Thyroid gland (tissue), 4 donors: ENCODE results near the gene DOLPP1. TPM values are rescaled to one million over a fixed set of nuclear protein-coding genes. Genes with fewer than 3 reads are reported as not detected.

ENCODE experiments used
- DNase-seq, 2 donors: peaks; one replicate each; pipeline ENCODE4 v3.0.0-alpha.2; 2019
- H3K27ac ChIP-seq, 3 donors: fragments of 200-600 bp; sonication (generic); 1 replicate in 2 of 3; 2 replicates in 1 of 3; pipeline ENCODE4 v1.5.1; 2016 to 2019; ENCODE audit warnings: mild to moderate bottlenecking in 1 of 3, moderate library complexity in 1 of 3
- H3K27me3 ChIP-seq: fragments of 200-600 bp; sonication (generic); one replicate; pipeline ENCODE4 v1.5.1; 2019
- H3K36me3 ChIP-seq, 2 donors: fragments of 200-600 bp; sonication (generic); one replicate each; pipeline ENCODE4 v1.5.1; 2016 to 2019
- H3K4me1 ChIP-seq, 2 donors: fragments of 200-600 bp; sonication (generic); one replicate each; pipeline ENCODE4 v1.5.1; 2017 to 2019
- H3K4me3 ChIP-seq, 3 donors: fragments of 200-600 bp; sonication (generic); replicated peaks in 1 of 3; 1 replicate in 2 of 3; 2 replicates in 1 of 3; pipeline ENCODE4 v1.5.1; 2016; ENCODE audit warnings: mild to moderate bottlenecking in 1 of 3
- H3K9me3 ChIP-seq: fragments of 200-600 bp; sonication (generic); one replicate; pipeline ENCODE4 v1.5.1; 2017
- POLR2A ChIP-seq, 2 donors: fragments of 450-650 bp; IDR thresholded peaks; one replicate each; pipeline ENCODE4 v1.6.1; 2017; ENCODE audit warnings: antibody characterized with exemption in 2 of 2, mild to moderate bottlenecking in 2 of 2, moderate library complexity in 1 of 2
- WGBS, 2 donors: methylation state at CpG; one replicate each; pipeline ENCODE4 v1.1.5; 2017; 5-methylcytosine and 5-hydroxymethylcytosine counted together
- intact Hi-C: fragments of 100-400 bp; cut with DNase I; formaldehyde crosslinking; loops from one replicate; pipeline ENCODE4 v1.15.1; 2023
- total RNA-seq, 4 donors: library from RNA; depleted of rRNA; stranded (reverse); fragments of >200 nt; gene quantifications; one replicate each; pipeline ENCODE4 v1.2.3, GENCODE V29; 2016
- TF ChIP-seq, protein P1 (sequence below), 6 experiments: fragments of 200-600 bp in 3 of 6; fragments of 450-650 bp in 3 of 6; sonication (generic) in 3 of 6; IDR thresholded peaks; one replicate each; pipeline ENCODE4 v1.5.1; 2016 to 2019; ENCODE audit warnings: antibody characterized with exemption in 6 of 6, mild to moderate bottlenecking in 2 of 6, inconsistent platforms in 1 of 6, moderate library complexity in 1 of 6

Gene DOLPP1
- total RNA-seq, 4 donors from 2014 or later: 6.0 to 10.9 (median 8.3) TPM

DNA sequence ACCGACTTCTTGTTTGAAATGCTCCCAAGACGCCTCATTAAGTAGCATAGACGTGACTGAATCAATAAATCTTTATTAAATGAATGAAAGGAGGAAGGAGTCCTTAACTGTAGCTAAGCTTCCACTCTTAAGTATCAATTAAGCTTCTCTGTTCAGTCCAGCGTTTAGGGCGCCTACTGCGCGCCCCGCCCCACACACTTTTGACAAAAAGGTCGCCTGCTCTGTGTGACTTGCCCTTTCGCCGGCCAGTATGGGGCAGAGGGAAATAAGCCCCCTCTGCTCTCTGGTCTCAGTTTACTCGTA, 662 bp upstream of the DOLPP1 start:
- intact Hi-C loops: no loop called here
- peak overlapping the region in 2 of 3 donors; percentile 21 to 92 for H3K4me3 ChIP-seq
- no peaks in the 10 kb centered on the region for H3K9me3 ChIP-seq
- 6% methylated on average over 11 to 12 of the region's 12 CpGs for WGBS, 2 donors
- H3K27ac ChIP-seq: no peak overlapping the region
- no peak for DNase-seq
- no peaks in the 10 kb centered on the region for H3K27me3 ChIP-seq
- TF ChIP-seq POLR2A (IDR thresholded peaks at IDR 0.05): no peak
- TF ChIP-seq, protein P1, sequence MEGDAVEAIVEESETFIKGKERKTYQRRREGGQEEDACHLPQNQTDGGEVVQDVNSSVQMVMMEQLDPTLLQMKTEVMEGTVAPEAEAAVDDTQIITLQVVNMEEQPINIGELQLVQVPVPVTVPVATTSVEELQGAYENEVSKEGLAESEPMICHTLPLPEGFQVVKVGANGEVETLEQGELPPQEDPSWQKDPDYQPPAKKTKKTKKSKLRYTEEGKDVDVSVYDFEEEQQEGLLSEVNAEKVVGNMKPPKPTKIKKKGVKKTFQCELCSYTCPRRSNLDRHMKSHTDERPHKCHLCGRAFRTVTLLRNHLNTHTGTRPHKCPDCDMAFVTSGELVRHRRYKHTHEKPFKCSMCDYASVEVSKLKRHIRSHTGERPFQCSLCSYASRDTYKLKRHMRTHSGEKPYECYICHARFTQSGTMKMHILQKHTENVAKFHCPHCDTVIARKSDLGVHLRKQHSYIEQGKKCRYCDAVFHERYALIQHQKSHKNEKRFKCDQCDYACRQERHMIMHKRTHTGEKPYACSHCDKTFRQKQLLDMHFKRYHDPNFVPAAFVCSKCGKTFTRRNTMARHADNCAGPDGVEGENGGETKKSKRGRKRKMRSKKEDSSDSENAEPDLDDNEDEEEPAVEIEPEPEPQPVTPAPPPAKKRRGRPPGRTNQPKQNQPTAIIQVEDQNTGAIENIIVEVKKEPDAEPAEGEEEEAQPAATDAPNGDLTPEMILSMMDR (IDR thresholded peaks at IDR 0.05): no peak
- H3K36me3 ChIP-seq: peaks cover 1 to 2% of the 10 kb centered on the region in 2 donors
- H3K4me1 ChIP-seq: peaks cover 10 to 17% of the 10 kb centered on the region in 2 donors

DNA sequence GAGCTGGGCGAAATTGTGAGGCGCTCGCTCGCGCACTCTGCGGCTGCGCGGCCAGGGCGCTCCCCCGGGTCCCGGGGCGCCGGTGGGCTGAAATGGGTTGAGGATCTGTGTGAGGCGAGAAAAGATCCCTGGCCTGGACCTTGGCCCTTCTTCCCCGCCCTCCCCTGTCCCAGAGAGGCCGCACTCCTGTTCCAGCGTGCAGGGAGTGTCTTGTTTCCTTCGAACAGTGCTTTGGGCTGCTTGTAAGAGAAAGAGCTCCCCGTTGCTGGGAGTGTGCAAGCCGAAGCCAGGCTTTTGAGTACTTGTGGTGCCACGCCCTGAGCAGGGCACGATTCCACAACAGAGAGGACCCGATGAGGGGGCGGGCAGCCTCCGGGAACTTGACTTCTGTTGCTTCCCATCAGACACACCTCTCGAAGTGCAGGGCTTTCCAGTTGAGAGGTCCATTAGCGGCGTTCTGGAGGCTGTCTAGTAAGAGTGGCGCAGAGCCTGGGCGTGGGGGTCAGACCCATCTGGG, 535 bp downstream of the DOLPP1 start:
- WGBS, 2 donors: 4 to 10% methylated on average over 11 to 12 of the region's 30 CpGs
- H3K27ac ChIP-seq: peak overlapping the region in 2 of 3 donors; percentile 76 to 79
- intact Hi-C loops: no loop called here
- peaks cover 13 to 14% of the 10 kb centered on the region in 2 donors for H3K36me3 ChIP-seq
- H3K9me3 ChIP-seq: no peaks in the 10 kb centered on the region
- peaks cover 10 to 17% of the 10 kb centered on the region in 2 donors for H3K4me1 ChIP-seq
- peak overlapping the region; percentile 48 to 92 (median 67) for H3K4me3 ChIP-seq
- peak in 1 of 2 donors; percentile 57 for DNase-seq
- TF ChIP-seq, protein P1 (IDR thresholded peaks at IDR 0.05): no peak
- no peak for TF ChIP-seq POLR2A (IDR thresholded peaks at IDR 0.05)
- H3K27me3 ChIP-seq: no peaks in the 10 kb centered on the region

DNA sequence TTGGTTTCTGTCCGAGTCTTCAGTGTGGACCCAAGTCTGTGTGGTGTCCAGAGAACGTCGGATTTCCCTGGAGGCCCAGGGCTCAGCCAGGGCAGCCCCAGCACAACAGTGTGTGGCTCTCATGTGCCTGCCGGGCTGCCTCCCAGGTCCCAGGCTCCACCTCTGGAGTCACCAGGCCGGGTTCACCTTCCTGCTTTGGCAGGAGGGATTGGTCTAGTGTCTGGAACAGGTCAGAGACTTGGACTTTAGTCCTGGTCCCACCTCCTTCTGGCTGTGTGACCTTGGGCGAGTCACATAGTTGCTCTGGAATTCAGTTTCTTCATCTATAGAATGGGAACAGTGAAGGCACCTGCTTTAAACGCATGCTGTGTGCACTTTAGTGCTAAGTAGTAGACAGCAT, 3.2 kb downstream of the DOLPP1 start:
- no peak overlapping the region for H3K27ac ChIP-seq
- TF ChIP-seq POLR2A (IDR thresholded peaks at IDR 0.05): no peak
- TF ChIP-seq, protein P1 (IDR thresholded peaks at IDR 0.05): no peak
- peaks cover 15 to 26% of the 10 kb centered on the region in 2 donors for H3K36me3 ChIP-seq
- H3K9me3 ChIP-seq: no peaks in the 10 kb centered on the region
- H3K27me3 ChIP-seq: no peaks in the 10 kb centered on the region
- intact Hi-C loops: no loop called here
- peaks cover 10 to 17% of the 10 kb centered on the region in 2 donors for H3K4me1 ChIP-seq
- WGBS, 2 donors: 95 to 96% methylated on average over 4 to 7 of the region's 7 CpGs
- H3K4me3 ChIP-seq: no peak overlapping the region
- DNase-seq: no peak

DNA sequence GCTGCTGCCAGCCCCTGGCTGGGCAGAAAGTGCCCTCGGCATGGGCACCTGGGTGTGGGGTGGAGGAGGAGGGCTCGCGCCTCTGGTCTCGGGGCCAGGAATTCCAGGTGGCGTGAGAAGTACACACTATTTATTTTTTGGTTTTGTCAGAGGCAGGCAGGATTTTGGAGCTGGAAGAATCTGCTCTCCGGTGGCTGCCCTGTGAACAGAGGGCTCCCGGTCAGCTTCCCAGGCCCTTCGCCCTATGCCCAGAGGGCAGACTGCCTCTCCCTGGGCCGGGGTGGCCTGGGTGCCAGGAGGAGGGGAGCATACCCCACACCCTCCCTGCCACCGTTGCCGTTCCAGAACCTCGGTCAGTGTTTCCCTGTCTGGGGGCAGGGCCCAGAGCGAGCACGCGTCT, 8.3 kb downstream of the DOLPP1 start:
- Histone ChIP-seq H3K4me3 (no peak overlapping the region), H3K4me1 (no peaks in the 10 kb centered on the region), H3K27ac (no peak overlapping the region), H3K27me3 (no peaks in the 10 kb centered on the region), H3K9me3 (no peaks in the 10 kb centered on the region), H3K36me3 (peaks cover 20 to 30% of the 10 kb centered on the region in 2 donors)
- 97 to 98% methylated on average over 11 to 15 of the region's 15 CpGs for WGBS, 2 donors
- DNase-seq: no peak
- no peak for TF ChIP-seq POLR2A (IDR thresholded peaks at IDR 0.05)
- TF ChIP-seq, protein P1 (IDR thresholded peaks at IDR 0.05): no peak
- intact Hi-C loops: no loop called here

DNA sequence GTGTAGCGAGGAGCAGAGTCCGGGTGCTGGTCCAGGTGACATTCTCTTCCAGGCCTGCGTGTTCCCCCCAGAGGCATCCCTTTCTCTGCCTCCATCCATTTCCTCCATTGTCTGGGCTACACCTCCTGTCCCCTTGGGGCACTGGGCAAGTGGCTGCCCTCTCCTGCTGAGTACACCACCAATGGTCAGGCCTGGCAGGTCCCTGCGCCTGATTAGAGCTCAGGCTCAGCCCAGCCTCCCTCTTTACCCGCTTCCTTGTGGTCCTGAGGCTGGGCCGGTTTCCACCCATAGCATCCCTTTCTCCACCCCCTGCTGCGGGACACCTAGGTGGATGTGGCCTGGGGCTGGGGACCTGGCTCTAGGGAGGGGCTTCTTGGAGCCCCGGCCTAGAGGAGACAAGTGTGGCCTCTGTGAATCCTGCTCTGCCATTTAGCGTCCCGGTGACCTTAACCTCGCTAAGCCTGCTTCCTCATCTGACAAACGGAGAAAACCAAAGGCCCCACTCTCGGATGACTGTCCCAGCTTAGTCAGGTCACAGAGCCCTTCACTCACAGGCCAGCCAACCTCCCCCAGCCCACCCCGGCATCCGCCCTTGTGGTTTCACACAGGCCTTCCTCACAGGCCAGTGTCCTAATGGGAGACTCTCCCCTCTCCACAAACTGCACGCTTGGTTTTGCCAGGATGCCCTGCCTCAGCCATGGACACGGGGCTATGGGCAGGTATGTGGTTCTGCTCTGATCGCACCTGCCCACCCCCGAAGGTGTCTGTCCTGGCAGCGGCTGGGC, 12.9 kb downstream of the DOLPP1 start:
- Histone ChIP-seq H3K27ac (no peak overlapping the region), H3K36me3 (peaks cover 13 to 16% of the 10 kb centered on the region in 2 donors), H3K4me3 (no peak overlapping the region), H3K27me3 (no peaks in the 10 kb centered on the region), H3K9me3 (no peaks in the 10 kb centered on the region), H3K4me1 (no peaks in the 10 kb centered on the region)
- 82 to 83% methylated on average over 18 to 20 of the region's 20 CpGs for WGBS, 2 donors
- intact Hi-C loops: no loop called here
- DNase-seq: no peak
- TF ChIP-seq, protein P1 (IDR thresholded peaks at IDR 0.05): no peak
- no peak for TF ChIP-seq POLR2A (IDR thresholded peaks at IDR 0.05)
